Thymus (tissue), 11 donors: ENCODE measurements around the gene SEMA4D. TPM values are rescaled to one million over a fixed set of nuclear protein-coding genes. Genes with fewer than 3 reads are reported as not detected.

Experiments
- DNase-seq, 9 donors: peaks; one replicate each; pipeline ENCODE4 v3.0.0-alpha.2; 2013; ENCODE audit warnings: low spot score in 9 of 9, low read depth in 6 of 9, missing footprints in 1 of 9
- H3K27ac ChIP-seq, 2 donors: one replicate each; pipeline ENCODE4 v1.5.1; 2013; ENCODE audit warnings: control low read depth in 1 of 2, low read depth in 1 of 2, low read length in 1 of 2, mild to moderate bottlenecking in 1 of 2, moderate library complexity in 1 of 2
- H3K27me3 ChIP-seq, 2 donors: one replicate each; pipeline ENCODE4 v1.5.1; 2013; ENCODE audit warnings: low read length in 1 of 2; ENCODE audit not compliant: control insufficient read depth in 2 of 2, insufficient read depth in 1 of 2
- H3K36me3 ChIP-seq, 2 donors: one replicate each; pipeline ENCODE4 v1.5.1; 2013; ENCODE audit warnings: low read length in 1 of 2, mild to moderate bottlenecking in 1 of 2, moderate library complexity in 1 of 2; ENCODE audit not compliant: control insufficient read depth in 2 of 2, insufficient read depth in 2 of 2
- H3K4me1 ChIP-seq, 2 donors: one replicate each; pipeline ENCODE4 v1.5.1; 2013; ENCODE audit warnings: low read length in 2 of 2; ENCODE audit not compliant: control insufficient read depth in 2 of 2, insufficient read depth in 2 of 2
- H3K4me3 ChIP-seq, 2 donors: one replicate each; pipeline ENCODE4 v1.5.1; 2013; ENCODE audit warnings: low read length in 2 of 2, control low read depth in 1 of 2, mild to moderate bottlenecking in 1 of 2
- H3K9me3 ChIP-seq, 2 donors: one replicate each; pipeline ENCODE4 v1.5.1; 2013; ENCODE audit warnings: low read length in 1 of 2, mild to moderate bottlenecking in 1 of 2; ENCODE audit not compliant: control insufficient read depth in 2 of 2, insufficient read depth in 1 of 2
- WGBS: extraction: QIAGEN DNeasy Blood & Tissue Kit; methylation state at CpG from one replicate; pipeline ENCODE4 v1.1.7; 2013; 5-methylcytosine and 5-hydroxymethylcytosine counted together
- polyA plus RNA-seq: library from polyadenylated mRNA; stranded (reverse); fragments of 200-250 nt; gene quantifications from one replicate; pipeline ENCODE4 v1.2.3, GENCODE V29; 2013
- total RNA-seq: library from RNA; stranded (reverse); fragments of 120-200 nt; gene quantifications from one replicate; pipeline ENCODE4 v1.2.4, GENCODE V29; 2013
- donor health status: healthy.

SEMA4D gene
- total and polyA plus RNA-seq, 2 donors = 26.8 to 62.1 TPM

GRCh38 chr9:89413963-89414638, 83.8 kb downstream of the SEMA4D start:
- H3K4me3 ChIP-seq = no peak overlapping the region
- no peaks in the 10 kb centered on the region for H3K27me3 ChIP-seq
- H3K36me3 ChIP-seq = peaks cover 40 to 55% of the 10 kb centered on the region in 2 donors
- DNase-seq = no peak
- 97% methylated on average over 4 of the region's 4 CpGs for WGBS
- peaks cover 0 to 3% of the 10 kb centered on the region in 2 donors for H3K9me3 ChIP-seq
- H3K27ac ChIP-seq = no peak overlapping the region
- H3K4me1 ChIP-seq = peaks cover 8 to 22% of the 10 kb centered on the region in 2 donors

DNA sequence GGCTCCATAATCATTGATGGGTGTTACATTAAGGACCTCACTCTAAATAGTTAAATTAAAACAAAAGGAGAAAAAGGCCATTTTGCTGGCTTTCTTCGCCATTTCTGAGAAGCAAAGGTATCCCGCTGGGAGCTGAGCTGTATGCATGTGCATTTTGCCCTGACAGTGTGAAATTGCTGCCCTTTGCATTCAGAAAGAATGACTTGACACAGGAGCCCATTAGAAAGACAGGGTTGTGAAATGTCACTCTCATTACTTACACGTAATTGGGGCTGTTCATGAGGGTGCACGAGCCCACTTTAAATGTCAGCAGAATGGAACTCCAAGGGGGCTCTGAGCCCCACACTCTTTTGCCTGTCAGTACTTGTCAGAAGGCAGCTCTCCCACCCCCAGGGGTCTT, 85.0 kb downstream of the SEMA4D start:
- H3K4me3 ChIP-seq = no peak overlapping the region
- peaks cover 45 to 53% of the 10 kb centered on the region in 2 donors for H3K36me3 ChIP-seq
- peaks cover 0 to 3% of the 10 kb centered on the region in 2 donors for H3K9me3 ChIP-seq
- DNase-seq = no peak
- WGBS = 96% methylated on average over 4 of the region's 4 CpGs
- H3K4me1 ChIP-seq = peaks cover 14 to 24% of the 10 kb centered on the region in 2 donors
- H3K27ac ChIP-seq = no peak overlapping the region
- H3K27me3 ChIP-seq = no peaks in the 10 kb centered on the region

DNA sequence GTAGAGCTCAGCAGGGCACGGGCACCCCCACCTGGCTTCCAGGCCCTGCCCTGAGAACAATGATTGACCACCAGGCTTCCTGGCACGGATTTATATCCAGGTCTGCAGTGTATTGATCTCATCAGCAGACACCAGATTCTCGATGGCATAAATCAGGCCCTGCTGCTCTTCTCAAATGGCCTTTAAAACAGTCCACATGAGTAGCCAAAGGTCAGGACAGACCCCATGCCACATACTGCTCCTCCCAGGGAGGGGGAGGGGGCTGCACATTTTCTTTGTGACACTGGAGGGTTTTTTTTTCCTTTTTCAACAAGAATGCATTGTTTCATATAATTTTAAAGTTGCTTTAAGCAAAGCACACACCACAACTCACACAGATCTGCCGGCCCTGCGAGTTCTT, 85.4 kb downstream of the SEMA4D start:
- WGBS = 97% methylated on average over 5 of the region's 5 CpGs
- Histone ChIP-seq H3K4me1 (peaks cover 14 to 22% of the 10 kb centered on the region in 2 donors), H3K9me3 (peaks cover 1 to 3% of the 10 kb centered on the region in 2 donors)

DNA sequence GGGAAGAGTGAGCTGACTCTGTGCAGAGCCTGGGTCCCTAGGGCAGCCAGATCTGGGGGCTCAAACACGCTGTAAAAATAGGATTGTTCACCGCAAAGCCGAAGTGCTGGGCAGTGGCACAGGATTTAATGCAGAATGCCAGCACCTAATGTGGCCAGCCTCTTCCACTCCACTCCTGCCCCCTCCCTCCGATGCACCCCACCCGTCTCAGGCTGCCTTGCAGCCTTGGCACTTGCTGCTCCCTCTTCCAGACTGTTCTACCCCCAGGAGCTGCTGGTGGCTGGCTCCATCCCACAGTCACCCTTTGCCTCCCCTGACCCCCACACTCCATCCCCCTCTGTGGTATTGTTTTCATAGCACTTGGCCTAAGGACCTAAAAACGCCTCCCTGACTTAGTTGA, 86.2 kb downstream of the SEMA4D start:
- Histone ChIP-seq H3K27ac (no peak overlapping the region), H3K36me3 (peaks cover 45 to 50% of the 10 kb centered on the region in 2 donors), H3K4me3 (no peak overlapping the region), H3K27me3 (no peaks in the 10 kb centered on the region), H3K4me1 (peaks cover 17 to 25% of the 10 kb centered on the region in 2 donors), H3K9me3 (peaks cover 1 to 3% of the 10 kb centered on the region in 2 donors)
- over 99% methylated on average over 6 of the region's 6 CpGs for WGBS
- no peak for DNase-seq

More for the DNA sequence above, 85.4 kb downstream of the SEMA4D start:
- Histone ChIP-seq H3K27me3 (no peaks in the 10 kb centered on the region), H3K4me3 (no peak overlapping the region), H3K27ac (no peak overlapping the region), H3K36me3 (peaks cover 45 to 49% of the 10 kb centered on the region in 2 donors)
- no peak for DNase-seq

GRCh38 chr9:89410641-89411350, 87.1 kb downstream of the SEMA4D start:
- peaks cover 17 to 34% of the 10 kb centered on the region in 2 donors for H3K4me1 ChIP-seq
- peaks cover 1 to 3% of the 10 kb centered on the region in 2 donors for H3K9me3 ChIP-seq
- no peak overlapping the region for H3K4me3 ChIP-seq
- DNase-seq = no peak
- H3K27ac ChIP-seq = no peak overlapping the region
- 91% methylated on average over 7 of the region's 7 CpGs for WGBS
- peaks cover 42 to 50% of the 10 kb centered on the region in 2 donors for H3K36me3 ChIP-seq
- no peaks in the 10 kb centered on the region for H3K27me3 ChIP-seq

DNA sequence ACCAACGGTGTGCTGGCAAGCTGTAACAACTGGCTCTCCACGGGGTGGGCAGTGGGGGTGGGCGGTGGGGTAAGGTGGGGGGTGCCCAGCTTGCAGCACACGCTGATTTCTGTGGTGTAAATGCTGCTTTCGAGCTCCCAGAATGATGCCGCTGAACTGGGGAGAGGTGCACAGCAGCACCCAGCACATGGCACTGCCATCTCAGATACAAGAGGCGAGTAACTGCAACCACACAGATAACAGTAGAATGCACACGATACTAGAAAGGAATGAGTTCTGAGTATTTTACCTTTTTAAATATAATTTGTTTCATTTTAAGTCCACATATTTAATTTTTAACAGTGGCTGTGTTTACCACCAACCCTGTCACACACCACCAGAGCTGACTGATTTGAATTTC, 87.9 kb downstream of the SEMA4D start:
- H3K27me3 ChIP-seq = no peaks in the 10 kb centered on the region
- H3K4me3 ChIP-seq = no peak overlapping the region
- H3K9me3 ChIP-seq = peaks cover 1 to 3% of the 10 kb centered on the region in 2 donors
- H3K27ac ChIP-seq = no peak overlapping the region
- no peak for DNase-seq
- 70% methylated on average over 8 of the region's 8 CpGs for WGBS
- H3K4me1 ChIP-seq = peaks cover 17 to 35% of the 10 kb centered on the region in 2 donors
- H3K36me3 ChIP-seq = peaks cover 46 to 50% of the 10 kb centered on the region in 2 donors

- peaks cover 45 to 47% of the 10 kb centered on the region in 2 donors for H3K36me3 ChIP-seq
- H3K4me1 ChIP-seq = peaks cover 17 to 35% of the 10 kb centered on the region in 2 donors
- no peak overlapping the region for H3K4me3 ChIP-seq
- peaks cover 1 to 3% of the 10 kb centered on the region in 2 donors for H3K9me3 ChIP-seq
- no peaks in the 10 kb centered on the region for H3K27me3 ChIP-seq
- no peak for DNase-seq
- H3K27ac ChIP-seq = no peak overlapping the region
- WGBS = 71% methylated on average over 4 of the region's 4 CpGs
These were observed 88.4 kb downstream of the SEMA4D start for GRCh38 chr9:89409466-89409865.

GRCh38 chr9:89408628-89409101, 89.2 kb downstream of the SEMA4D start:
- H3K27me3 ChIP-seq = no peaks in the 10 kb centered on the region
- 7% methylated on average over 12 of the region's 12 CpGs for WGBS
- peak overlapping the region in 1 of 2 donors; percentile 15 for H3K27ac ChIP-seq
- H3K36me3 ChIP-seq = peaks cover 45 to 47% of the 10 kb centered on the region in 2 donors
- peak in 7 of 9 donors; percentile 32 to 81 (median 56) for DNase-seq
- H3K4me1 ChIP-seq = peaks cover 17 to 38% of the 10 kb centered on the region in 2 donors
- H3K4me3 ChIP-seq = no peak overlapping the region
- H3K9me3 ChIP-seq = peaks cover 1 to 3% of the 10 kb centered on the region in 2 donors

GRCh38 chr9:89407070-89407469, 90.8 kb downstream of the SEMA4D start:
- peaks cover 47 to 55% of the 10 kb centered on the region in 2 donors for H3K36me3 ChIP-seq
- WGBS = 96% methylated on average over 2 of the region's 2 CpGs
- H3K27ac ChIP-seq = no peak overlapping the region
- no peak overlapping the region for H3K4me3 ChIP-seq
- DNase-seq = no peak
- H3K4me1 ChIP-seq = peaks cover 17 to 38% of the 10 kb centered on the region in 2 donors
- H3K27me3 ChIP-seq = no peaks in the 10 kb centered on the region
- H3K9me3 ChIP-seq = peaks cover 1 to 3% of the 10 kb centered on the region in 2 donors
